Measurements from ENCODE around the gene FOXI1.

DNA sequence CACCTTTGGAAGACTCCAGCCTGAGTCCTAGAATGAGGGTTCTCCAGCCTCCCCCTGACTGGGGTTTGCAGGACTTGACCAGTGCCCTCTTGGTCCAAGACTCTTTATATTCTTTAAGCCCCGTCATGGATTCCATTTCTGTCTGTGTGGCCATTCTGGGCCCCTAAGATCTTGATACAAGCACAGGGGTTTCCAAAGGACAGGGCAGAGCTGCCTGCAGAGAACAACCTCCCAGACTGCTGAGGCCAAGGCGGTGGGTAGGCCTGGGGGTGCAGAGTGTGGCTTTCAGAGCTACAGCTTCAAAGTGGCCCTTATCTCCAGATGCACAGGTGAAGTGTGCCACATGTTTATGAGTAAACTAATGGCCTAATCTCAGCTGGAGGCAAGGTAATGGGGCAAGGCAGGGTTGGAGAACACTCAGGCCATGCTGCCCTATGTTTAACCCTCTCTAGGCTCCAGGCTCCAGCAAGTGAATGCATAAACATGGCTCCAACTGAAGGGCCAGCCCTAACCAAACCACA, 32.1 kb downstream of the FOXI1 start:
- no peak for TF ChIP-seq EZH2 (IDR thresholded peaks at IDR 0.05; ENCODE audit: low read depth)
- TF ChIP-seq, protein P1, sequence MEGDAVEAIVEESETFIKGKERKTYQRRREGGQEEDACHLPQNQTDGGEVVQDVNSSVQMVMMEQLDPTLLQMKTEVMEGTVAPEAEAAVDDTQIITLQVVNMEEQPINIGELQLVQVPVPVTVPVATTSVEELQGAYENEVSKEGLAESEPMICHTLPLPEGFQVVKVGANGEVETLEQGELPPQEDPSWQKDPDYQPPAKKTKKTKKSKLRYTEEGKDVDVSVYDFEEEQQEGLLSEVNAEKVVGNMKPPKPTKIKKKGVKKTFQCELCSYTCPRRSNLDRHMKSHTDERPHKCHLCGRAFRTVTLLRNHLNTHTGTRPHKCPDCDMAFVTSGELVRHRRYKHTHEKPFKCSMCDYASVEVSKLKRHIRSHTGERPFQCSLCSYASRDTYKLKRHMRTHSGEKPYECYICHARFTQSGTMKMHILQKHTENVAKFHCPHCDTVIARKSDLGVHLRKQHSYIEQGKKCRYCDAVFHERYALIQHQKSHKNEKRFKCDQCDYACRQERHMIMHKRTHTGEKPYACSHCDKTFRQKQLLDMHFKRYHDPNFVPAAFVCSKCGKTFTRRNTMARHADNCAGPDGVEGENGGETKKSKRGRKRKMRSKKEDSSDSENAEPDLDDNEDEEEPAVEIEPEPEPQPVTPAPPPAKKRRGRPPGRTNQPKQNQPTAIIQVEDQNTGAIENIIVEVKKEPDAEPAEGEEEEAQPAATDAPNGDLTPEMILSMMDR (conservative IDR thresholded peaks at IDR 0.05) = no peak
